NOMO-1 (cell line): ENCODE results near the gene EML1.
A peak's percentile ranks its signal among the peaks of the same experiment; 100 is the strongest.

ENCODE experiments used
- DNase-seq, 2 experiments: peaks; one replicate each; lab custom pipeline; 2025; ENCODE audit not compliant: unreplicated experiment in 2 of 2; lab: John Stamatoyannopoulos, UW

Gene EML1

GRCh38 chr14:99793213-99794150 lies at the start of gene EML1:
Gene EML1, plus strand, starts transcription at chr14:99793413. Its CDS starts 64 bp downstream, at chr14:99793477.
- peak; percentile 45 to 73 for DNase-seq

GRCh38 chr14:99744199-99744872 lies 48.9 kb upstream of the EML1 start:
- DNase-seq = no peak

- DNase-seq = no peak
These were observed 48.4 kb upstream of the EML1 start for GRCh38 chr14:99744873-99745224.

- DNase-seq = no peak
These were observed 47.8 kb upstream of the EML1 start for GRCh38 chr14:99745307-99745951.

GRCh38 chr14:99747167-99747566 lies 46.0 kb upstream of the EML1 start:
- DNase-seq = no peak

- no peak for DNase-seq
These were observed 45.5 kb upstream of the EML1 start for GRCh38 chr14:99747582-99748330.

- no peak for DNase-seq
These were observed 44.7 kb upstream of the EML1 start for GRCh38 chr14:99748529-99748928.

- no peak for DNase-seq
These were observed 44.1 kb upstream of the EML1 start for GRCh38 chr14:99749142-99749541.

GRCh38 chr14:99749763-99750715 lies 43.2 kb upstream of the EML1 start:
- no peak for DNase-seq

GRCh38 chr14:99750746-99751450 lies 42.3 kb upstream of the EML1 start:
- no peak for DNase-seq

- DNase-seq = no peak
These were observed 41.4 kb upstream of the EML1 start for GRCh38 chr14:99751539-99752485.

GRCh38 chr14:99752486-99753121 lies 40.6 kb upstream of the EML1 start:
- no peak for DNase-seq

GRCh38 chr14:99753225-99754140 lies 39.7 kb upstream of the EML1 start:
- DNase-seq = no peak

GRCh38 chr14:99754141-99755067 lies 38.8 kb upstream of the EML1 start:
- no peak for DNase-seq

GRCh38 chr14:99755068-99755405 lies 38.2 kb upstream of the EML1 start:
- no peak for DNase-seq
